A673 (cell line): ENCODE results near the gene SYNJ1.

Source experiments
- CTCF ChIP-seq: fragments of 300-800, 200-600 bp; sonication (generic); conservative IDR thresholded peaks from 2 replicates; pipeline ENCODE4 v1.5.1; 2017; ENCODE audit warnings: low read depth, mild to moderate bottlenecking, antibody characterized with exemption, low read length, moderate library complexity, mixed read lengths
- EZH2 ChIP-seq: fragments of 200-600 bp; sonication (generic); IDR thresholded peaks from 2 replicates; pipeline ENCODE4 v1.6.1; 2017; ENCODE audit warnings: borderline replicate concordance, low read depth, mild to moderate bottlenecking, mixed read lengths, antibody characterized with exemption, low read length; ENCODE audit not compliant: poor library complexity, severe bottlenecking

- no peak for TF ChIP-seq CTCF
- TF ChIP-seq EZH2 = no peak
These were observed 114.8 kb downstream of the SYNJ1 start for GRCh38 chr21:32612999-32613337.
